HEK293 (cell line): ENCODE measurements around the gene KRTAP10-1.
A peak's percentile ranks its signal among the peaks of the same experiment; 100 is the strongest.

Experiments
- CTCF ChIA-PET: fragments of 350-600 bp; formaldehyde crosslinking; extraction: SDS; loops from one replicate; lab custom pipeline; 2021; ENCODE audit warnings: antibody characterized with exemption; lab: Yijun Ruan, JAX
- POLR2A ChIA-PET: fragments of 300-600 bp; formaldehyde crosslinking; extraction: SDS; loops from one replicate; lab custom pipeline; 2020; ENCODE audit warnings: antibody characterized with exemption, inconsistent platforms; lab: Yijun Ruan, JAX
- H3K27ac ChIP-seq: fragments of 200-500 bp; sonication (Bioruptor generic); 2 replicates; pipeline ENCODE4 v1.5.1; 2014; ENCODE audit warnings: low read depth, low read length, control low read depth, inconsistent platforms; ENCODE audit errors: extremely low read depth
- H3K36me3 ChIP-seq, 2 experiments: fragments of 200-500 bp in 1 of 2; sonication (Bioruptor generic) in 1 of 2; 1 replicate in 1 of 2; 2 replicates in 1 of 2; pipeline ENCODE4 v1.5.1; 2014 to 2017; ENCODE audit warnings: inconsistent platforms in 2 of 2, low read length in 2 of 2; ENCODE audit not compliant: control insufficient read depth in 2 of 2, insufficient read depth in 1 of 2
- H3K4me1 ChIP-seq: fragments of 200-500 bp; sonication (Bioruptor generic); 2 replicates; pipeline ENCODE4 v1.5.1; 2014; ENCODE audit warnings: mild to moderate bottlenecking, low read length, inconsistent platforms; ENCODE audit not compliant: control insufficient read depth, insufficient read depth
- H3K4me3 ChIP-seq: 2 replicates; pipeline ENCODE4 v1.5.1; 2011; ENCODE audit warnings: low read depth, mild to moderate bottlenecking, control low read depth, low read length, moderate library complexity
- H3K9me3 ChIP-seq: fragments of 200-500 bp; sonication (Bioruptor generic); 2 replicates; pipeline ENCODE4 v1.5.1; 2014; ENCODE audit warnings: low read depth, low read length, inconsistent platforms; ENCODE audit not compliant: control insufficient read depth, insufficient read depth
- BCL6B ChIP-seq: fragments of 450-650 bp; formaldehyde crosslinking; IDR thresholded peaks from 2 replicates; pipeline ENCODE4 v1.5.1; 2017; ENCODE audit warnings: missing biosample characterization, missing genetic modification characterization
- HOXC10 ChIP-seq: sonication (generic); formaldehyde crosslinking; IDR thresholded peaks from 2 replicates; pipeline ENCODE4 v1.8.1; 2023; ENCODE audit warnings: mild to moderate bottlenecking, missing genetic modification reagents
- KLF16 ChIP-seq: fragments of 450-650 bp; formaldehyde crosslinking; IDR thresholded peaks from 2 replicates; pipeline ENCODE4 v1.5.1; 2017; ENCODE audit warnings: missing biosample characterization, missing genetic modification characterization
- KLF17 ChIP-seq: fragments of 450-650 bp; formaldehyde crosslinking; IDR thresholded peaks from 2 replicates; pipeline ENCODE4 v1.5.1; 2016; ENCODE audit warnings: missing biosample characterization, missing genetic modification characterization
- PRDM10 ChIP-seq: fragments of 450-650 bp; formaldehyde crosslinking; IDR thresholded peaks from 2 replicates; pipeline ENCODE4 v1.5.1; 2016; ENCODE audit warnings: missing biosample characterization, missing genetic modification characterization
- SCRT2 ChIP-seq: fragments of 450-650 bp; formaldehyde crosslinking; IDR thresholded peaks from 2 replicates; pipeline ENCODE4 v1.5.1; 2016; ENCODE audit warnings: missing biosample characterization, missing genetic modification characterization
- SP2 ChIP-seq: fragments of 450-650 bp; formaldehyde crosslinking; IDR thresholded peaks from 2 replicates; pipeline ENCODE4 v1.5.1; 2016; ENCODE audit warnings: missing biosample characterization, missing genetic modification characterization
- YY1 ChIP-seq: fragments of 450-650 bp; formaldehyde crosslinking; IDR thresholded peaks from 2 replicates; pipeline ENCODE4 v1.5.1; 2018; ENCODE audit warnings: missing biosample characterization, missing genetic modification characterization
- ZBTB20 ChIP-seq: fragments of 450-650 bp; formaldehyde crosslinking; IDR thresholded peaks from 2 replicates; pipeline ENCODE4 v1.5.1; 2016; ENCODE audit warnings: missing biosample characterization, missing genetic modification characterization
- ZBTB26 ChIP-seq: fragments of 450-650 bp; formaldehyde crosslinking; optimal IDR thresholded peaks from 2 replicates; pipeline ENCODE3; 2016; ENCODE audit warnings: missing biosample characterization, mild to moderate bottlenecking, missing genetic modification characterization
- ZEB2 ChIP-seq: fragments of 450-650 bp; formaldehyde crosslinking; IDR thresholded peaks from 2 replicates; pipeline ENCODE4 v1.5.1; 2016; ENCODE audit warnings: missing biosample characterization, missing genetic modification characterization
- ZNF184 ChIP-seq: fragments of 450-650 bp; IDR thresholded peaks from 2 replicates; pipeline ENCODE4 v1.5.1; 2018; ENCODE audit warnings: missing biosample characterization, mild to moderate bottlenecking, missing genetic modification characterization
- ZNF211 ChIP-seq: fragments of 450-650 bp; formaldehyde crosslinking; IDR thresholded peaks from 2 replicates; pipeline ENCODE4 v1.5.1; 2016; ENCODE audit warnings: low read depth, missing biosample characterization, missing genetic modification characterization
- ZNF311 ChIP-seq: fragments of 450-650 bp; formaldehyde crosslinking; IDR thresholded peaks from 2 replicates; pipeline ENCODE4 v1.5.1; 2017; ENCODE audit warnings: missing biosample characterization, missing genetic modification characterization, borderline replicate concordance
- ZNF449 ChIP-seq: fragments of 450-650 bp; formaldehyde crosslinking; IDR thresholded peaks from 2 replicates; pipeline ENCODE4 v1.5.1; 2017; ENCODE audit warnings: missing biosample characterization, mild to moderate bottlenecking, missing genetic modification characterization, moderate library complexity
- ZNF548 ChIP-seq: fragments of 450-650 bp; formaldehyde crosslinking; IDR thresholded peaks from 2 replicates; pipeline ENCODE4 v1.5.1; 2016; ENCODE audit warnings: missing biosample characterization, missing genetic modification characterization
- ZNF596 ChIP-seq: fragments of 450-650 bp; IDR thresholded peaks from 2 replicates; pipeline ENCODE4 v1.5.0; 2018; ENCODE audit warnings: missing biosample characterization, mild to moderate bottlenecking, missing genetic modification characterization, moderate library complexity
- ZNF610 ChIP-seq: fragments of 450-650 bp; formaldehyde crosslinking; IDR thresholded peaks from 2 replicates; pipeline ENCODE4 v1.5.1; 2016; ENCODE audit warnings: missing biosample characterization, missing genetic modification characterization, borderline replicate concordance
- ZNF621 ChIP-seq: fragments of 450-650 bp; formaldehyde crosslinking; IDR thresholded peaks from 2 replicates; pipeline ENCODE4 v1.5.1; 2017; ENCODE audit warnings: missing biosample characterization, missing genetic modification characterization
- ZNF843 ChIP-seq: fragments of 450-650 bp; formaldehyde crosslinking; IDR thresholded peaks from 2 replicates; pipeline ENCODE4 v1.5.1; 2016; ENCODE audit warnings: missing biosample characterization, missing genetic modification characterization
- ZSCAN23 ChIP-seq: fragments of 450-650 bp; formaldehyde crosslinking; IDR thresholded peaks from 2 replicates; pipeline ENCODE4 v1.5.1; 2016; ENCODE audit warnings: missing biosample characterization, missing genetic modification characterization
- ZXDB ChIP-seq: fragments of 450-650 bp; formaldehyde crosslinking; IDR thresholded peaks from 2 replicates; pipeline ENCODE4 v1.5.1; 2016; ENCODE audit warnings: missing biosample characterization, missing genetic modification characterization

The KRTAP10-1 gene

GRCh38 chr21:44519346-44520325 lies 20.4 kb downstream of the KRTAP10-1 start (continued):
- TF ChIP-seq KLF17 (tag by site-specific recombination) = no peak
- no peak for TF ChIP-seq ZXDB (tag by site-specific recombination)
- no peak for TF ChIP-seq HOXC10
- TF ChIP-seq ZNF621 (tag by site-specific recombination) = no peak
- no peak for TF ChIP-seq ZNF610 (tag by site-specific recombination)

GRCh38 chr21:44518686-44519085 lies 21.3 kb downstream of the KRTAP10-1 start:
- TF ChIP-seq ZNF548 (tag by site-specific recombination) (no peak), HOXC10 (no peak), ZEB2 (tag by site-specific recombination) (no peak), ZSCAN23 (tag by site-specific recombination) (no peak), BCL6B (tag by site-specific recombination) (no peak), ZNF843 (tag by site-specific recombination) (no peak), ZNF449 (tag by site-specific recombination) (no peak), ZNF211 (tag by site-specific recombination) (no peak), ZNF596 (tag by site-specific recombination) (no peak), YY1 (tag by site-specific recombination) (no peak), ZBTB26 (tag by site-specific recombination) (no peak)
- ChIA-PET CTCF (interaction anchor here (0.7 to 1.5 kb wide), 3 partner anchors 13 to 275 kb away, joined by 3 to 6 read pairs (median 3); no protein-coding TSS in a partner anchor), POLR2A (no interaction called here)

GRCh38 chr21:44517175-44517899 lies 22.7 kb downstream of the KRTAP10-1 start:
- H3K4me1 ChIP-seq = no peaks in the 10 kb centered on the region
- no peaks in the 10 kb centered on the region for H3K36me3 ChIP-seq
- no peak overlapping the region for H3K4me3 ChIP-seq
- H3K9me3 ChIP-seq = no peaks in the 10 kb centered on the region
- POLR2A ChIA-PET = no interaction called here
- H3K27ac ChIP-seq = no peak overlapping the region
- TF ChIP-seq KLF16 (tag by site-specific recombination) (peak; percentile 52; the same call in 1 of the 2 replicates), ZBTB20 (peak; percentile 35; the same call in 1 of the 2 replicates), ZNF311 (tag by site-specific recombination) (no peak), ZNF184 (tag by site-specific recombination) (no peak), SCRT2 (tag by site-specific recombination) (peak; percentile 52; the same call in 1 of the 2 replicates), PRDM10 (tag by site-specific recombination) (peak; percentile 64), SP2 (tag by site-specific recombination) (peak; percentile 53)
- TF ChIP-seq, all 188 proteins: peak for 5
- CTCF ChIA-PET = interaction anchor here (0.7 to 1.8 kb wide), 2 partner anchors 28 to 283 kb away, joined by 3 to 5 read pairs; no protein-coding TSS in a partner anchor

More at GRCh38 chr21:44518686-44519085, 21.3 kb downstream of the KRTAP10-1 start:
- Histone ChIP-seq H3K4me3 (no peak overlapping the region), H3K27ac (no peak overlapping the region), H3K4me1 (no peaks in the 10 kb centered on the region), H3K9me3 (no peaks in the 10 kb centered on the region), H3K36me3 (no peaks in the 10 kb centered on the region)
